Suprapubic skin (tissue), 4 donors: ENCODE measurements around the gene XIRP1. TPM values are rescaled to one million over a fixed set of nuclear protein-coding genes. Genes with fewer than 3 reads are reported as not detected.
A peak's percentile ranks its signal among the peaks of the same experiment; 100 is the strongest.

Experiments used
- DNase-seq, 2 donors: peaks; one replicate each; pipeline ENCODE4 v3.0.0-alpha.2; 2019; ENCODE audit warnings: low spot score in 2 of 2
- H3K27ac ChIP-seq: fragments of 200-600 bp; sonication (generic); one replicate; pipeline ENCODE4 v1.5.1; 2019
- H3K27me3 ChIP-seq: fragments of 200-600 bp; sonication (generic); one replicate; pipeline ENCODE4 v1.5.1; 2019
- H3K36me3 ChIP-seq: fragments of 200-600 bp; sonication (generic); one replicate; pipeline ENCODE4 v1.5.1; 2019
- H3K4me1 ChIP-seq: fragments of 200-600 bp; sonication (generic); one replicate; pipeline ENCODE4 v1.5.1; 2019
- H3K4me3 ChIP-seq: fragments of 200-600 bp; sonication (generic); one replicate; pipeline ENCODE4 v1.5.1; 2019; ENCODE audit warnings: mild to moderate bottlenecking
- H3K9me3 ChIP-seq: fragments of 200-600 bp; sonication (generic); one replicate; pipeline ENCODE4 v1.5.1; 2019
- EP300 ChIP-seq: sonication (generic); formaldehyde crosslinking; IDR thresholded peaks from one replicate; pipeline ENCODE4 v1.6.1; 2017; ENCODE audit warnings: antibody characterized with exemption
- POLR2A ChIP-seq, 2 donors: fragments of 450-650 bp; IDR thresholded peaks; one replicate each; pipeline ENCODE4 v1.6.1; 2017; ENCODE audit warnings: antibody characterized with exemption in 2 of 2, mild to moderate bottlenecking in 2 of 2, moderate library complexity in 2 of 2
- POLR2AphosphoS5 ChIP-seq, 3 donors: sonication (generic); formaldehyde crosslinking; IDR thresholded peaks; one replicate each; pipeline ENCODE4 v1.6.1; 2017; ENCODE audit warnings: antibody characterized with exemption in 3 of 3
- WGBS: methylation state at CpG from one replicate; pipeline ENCODE4 v1.1.5; 2018; 5-methylcytosine and 5-hydroxymethylcytosine counted together
- total RNA-seq, 4 donors: library from RNA; depleted of rRNA; stranded (reverse); fragments of >200 nt; gene quantifications; one replicate each; pipeline ENCODE4 v1.1.0, GENCODE V29; 2016
- TF ChIP-seq, protein P1 (sequence below), 2 donors: fragments of 200-600 bp in 1 of 2; fragments of 450-650 bp in 1 of 2; sonication (generic) in 1 of 2; IDR thresholded peaks; one replicate each; pipeline ENCODE4 v1.5.1; 2016 to 2019; ENCODE audit warnings: antibody characterized with exemption in 2 of 2, mild to moderate bottlenecking in 1 of 2, moderate library complexity in 1 of 2

Gene XIRP1
- total RNA-seq, 4 donors from 2014 or later, result not detected

GRCh38 chr3:39212665-39213064, 20.3 kb upstream of the XIRP1 start:
- no peak for DNase-seq
- 91% methylated on average over 1 of the region's 1 CpG for WGBS
- TF ChIP-seq EP300 (no peak), POLR2AphosphoS5 (IDR thresholded peaks at IDR 0.05) (no peak), POLR2A (IDR thresholded peaks at IDR 0.05) (no peak)
- TF ChIP-seq, protein P1, sequence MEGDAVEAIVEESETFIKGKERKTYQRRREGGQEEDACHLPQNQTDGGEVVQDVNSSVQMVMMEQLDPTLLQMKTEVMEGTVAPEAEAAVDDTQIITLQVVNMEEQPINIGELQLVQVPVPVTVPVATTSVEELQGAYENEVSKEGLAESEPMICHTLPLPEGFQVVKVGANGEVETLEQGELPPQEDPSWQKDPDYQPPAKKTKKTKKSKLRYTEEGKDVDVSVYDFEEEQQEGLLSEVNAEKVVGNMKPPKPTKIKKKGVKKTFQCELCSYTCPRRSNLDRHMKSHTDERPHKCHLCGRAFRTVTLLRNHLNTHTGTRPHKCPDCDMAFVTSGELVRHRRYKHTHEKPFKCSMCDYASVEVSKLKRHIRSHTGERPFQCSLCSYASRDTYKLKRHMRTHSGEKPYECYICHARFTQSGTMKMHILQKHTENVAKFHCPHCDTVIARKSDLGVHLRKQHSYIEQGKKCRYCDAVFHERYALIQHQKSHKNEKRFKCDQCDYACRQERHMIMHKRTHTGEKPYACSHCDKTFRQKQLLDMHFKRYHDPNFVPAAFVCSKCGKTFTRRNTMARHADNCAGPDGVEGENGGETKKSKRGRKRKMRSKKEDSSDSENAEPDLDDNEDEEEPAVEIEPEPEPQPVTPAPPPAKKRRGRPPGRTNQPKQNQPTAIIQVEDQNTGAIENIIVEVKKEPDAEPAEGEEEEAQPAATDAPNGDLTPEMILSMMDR (IDR thresholded peaks at IDR 0.05), result no peak
- Histone ChIP-seq H3K27ac (no peak overlapping the region), H3K27me3 (no peaks in the 10 kb centered on the region), H3K4me1 (no peaks in the 10 kb centered on the region), H3K9me3 (no peaks in the 10 kb centered on the region), H3K36me3 (no peaks in the 10 kb centered on the region), H3K4me3 (no peak overlapping the region)

GRCh38 chr3:39211332-39212130, 19.1 kb upstream of the XIRP1 start:
- no peak overlapping the region for H3K27ac ChIP-seq
- no peak for DNase-seq
- H3K4me3 ChIP-seq, result no peak overlapping the region
- no peaks in the 10 kb centered on the region for H3K27me3 ChIP-seq
- WGBS, result 82% methylated on average over 4 of the region's 4 CpGs
- H3K9me3 ChIP-seq, result no peaks in the 10 kb centered on the region
- no peak for TF ChIP-seq POLR2A (IDR thresholded peaks at IDR 0.05)
- TF ChIP-seq, protein P1 (IDR thresholded peaks at IDR 0.05), result no peak
- TF ChIP-seq EP300, result no peak
- no peak for TF ChIP-seq POLR2AphosphoS5 (IDR thresholded peaks at IDR 0.05)
- no peaks in the 10 kb centered on the region for H3K36me3 ChIP-seq
- no peaks in the 10 kb centered on the region for H3K4me1 ChIP-seq

- H3K9me3 ChIP-seq, result peaks cover 4% of the 10 kb centered on the region
- no peak overlapping the region for H3K4me3 ChIP-seq
- WGBS, result 77% methylated on average over 3 of the region's 3 CpGs
- no peaks in the 10 kb centered on the region for H3K27me3 ChIP-seq
- H3K36me3 ChIP-seq, result no peaks in the 10 kb centered on the region
- DNase-seq, result no peak
- TF ChIP-seq, protein P1 (IDR thresholded peaks at IDR 0.05), result no peak
- no peak for TF ChIP-seq EP300
- no peak for TF ChIP-seq POLR2A (IDR thresholded peaks at IDR 0.05)
- no peak for TF ChIP-seq POLR2AphosphoS5 (IDR thresholded peaks at IDR 0.05)
- no peak overlapping the region for H3K27ac ChIP-seq
- H3K4me1 ChIP-seq, result no peaks in the 10 kb centered on the region
Observed at GRCh38 chr3:39210078-39210477, 17.7 kb upstream of the XIRP1 start.

- DNase-seq, result no peak
- no peaks in the 10 kb centered on the region for H3K27me3 ChIP-seq
- TF ChIP-seq POLR2AphosphoS5 (IDR thresholded peaks at IDR 0.05) (no peak), POLR2A (IDR thresholded peaks at IDR 0.05) (no peak), EP300 (no peak)
- TF ChIP-seq, protein P1 (IDR thresholded peaks at IDR 0.05), result no peak
- H3K36me3 ChIP-seq, result no peaks in the 10 kb centered on the region
- no peak overlapping the region for H3K27ac ChIP-seq
- 100% methylated on average over 1 of the region's 1 CpG for WGBS
- no peaks in the 10 kb centered on the region for H3K4me1 ChIP-seq
- no peak overlapping the region for H3K4me3 ChIP-seq
- H3K9me3 ChIP-seq, result peaks cover 4% of the 10 kb centered on the region
Observed at GRCh38 chr3:39209329-39209970, 17.1 kb upstream of the XIRP1 start.

DNA sequence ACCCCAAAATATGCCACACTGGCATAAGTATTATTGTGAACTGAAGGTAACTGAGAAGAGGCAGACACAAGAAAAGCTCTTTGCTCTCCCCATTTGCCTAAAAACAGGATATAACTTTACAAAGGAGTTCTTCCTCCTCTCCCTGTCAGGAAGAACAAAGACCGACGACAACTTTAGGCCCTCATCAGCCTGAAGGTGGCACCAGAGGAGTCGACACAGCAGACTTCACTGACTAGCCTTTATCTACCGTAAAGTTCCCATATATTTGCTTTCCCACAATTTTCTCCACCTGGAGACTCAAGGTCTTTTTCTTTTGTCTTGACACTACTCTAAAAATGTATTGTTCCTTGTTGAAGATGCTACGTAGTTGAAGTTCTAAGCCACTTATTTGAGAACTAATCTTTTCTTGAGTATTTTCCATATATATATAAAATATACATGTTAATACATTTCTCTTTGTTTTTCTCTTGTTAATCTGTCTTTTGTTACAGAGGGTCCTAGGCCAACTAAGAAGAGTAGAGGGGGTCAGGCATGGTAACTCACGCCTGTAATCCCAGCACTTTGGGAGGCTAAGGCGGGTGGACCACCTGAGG, 16.2 kb upstream of the XIRP1 start:
- Histone ChIP-seq H3K9me3 (peaks cover 4% of the 10 kb centered on the region), H3K4me3 (no peak overlapping the region), H3K27me3 (peaks cover 5% of the 10 kb centered on the region), H3K36me3 (no peaks in the 10 kb centered on the region), H3K27ac (no peak overlapping the region), H3K4me1 (no peaks in the 10 kb centered on the region)
- TF ChIP-seq, protein P1 (IDR thresholded peaks at IDR 0.05), result peak in 1 of 2 donors; percentile 36
- TF ChIP-seq POLR2AphosphoS5 (IDR thresholded peaks at IDR 0.05), result no peak
- WGBS, result 36% methylated on average over 7 of the region's 7 CpGs
- DNase-seq, result no peak
